HG02678 (cell line): ENCODE data around the gene CGREF1.
"Not testable (repeated sequence)": the region's sequence is repeated elsewhere in the genome, so short reads cannot be mapped to it uniquely, and the experiment has no call there.

Experiments used
- ATAC-seq: cut with Tn5 transposase; IDR thresholded peaks from one replicate; pipeline ENCODE4 v1.9.1; 2021; ENCODE audit warnings: mild to moderate bottlenecking, moderate library complexity; ENCODE audit not compliant: unreplicated experiment

The CGREF1 gene

GRCh38 chr2:27138111-27138510 is 19.2 kb upstream of the CGREF1 start:
- ATAC-seq = no peak

GRCh38 chr2:27137322-27137935 is 18.5 kb upstream of the CGREF1 start:
- ATAC-seq = no peak

GRCh38 chr2:27136751-27137150 is 17.8 kb upstream of the CGREF1 start:
- ATAC-seq = no peak

GRCh38 chr2:27135478-27135955 is 16.6 kb upstream of the CGREF1 start:
- no peak for ATAC-seq

GRCh38 chr2:27134781-27135477 is 16.0 kb upstream of the CGREF1 start:
- no peak for ATAC-seq

- peak; percentile 90 for ATAC-seq
These were observed 15.2 kb upstream of the CGREF1 start, which contains the start of gene PREB for GRCh38 chr2:27133905-27134780. PREB (minus strand) TSS chr2:27134636; CDS start chr2:27134421, 215 bp downstream.

- no peak for ATAC-seq
These were observed 14.4 kb upstream of the CGREF1 start for GRCh38 chr2:27133195-27133875.

GRCh38 chr2:27131429-27131828 is 12.5 kb upstream of the CGREF1 start:
- ATAC-seq = no peak

GRCh38 chr2:27130396-27130795 is 11.5 kb upstream of the CGREF1 start:
- no peak for ATAC-seq

- no peak for ATAC-seq
These were observed 10.0 kb upstream of the CGREF1 start for GRCh38 chr2:27128668-27129571.

- no peak for ATAC-seq
These were observed 9.1 kb upstream of the CGREF1 start for GRCh38 chr2:27127883-27128667.

- no peak for ATAC-seq
These were observed 7.4 kb upstream of the CGREF1 start for GRCh38 chr2:27126252-27126710.

- no peak for ATAC-seq
These were observed 6.2 kb upstream of the CGREF1 start for GRCh38 chr2:27125104-27125503.

- no peak for ATAC-seq
These were observed 4.6 kb upstream of the CGREF1 start, which contains the start of gene ABHD1 for GRCh38 chr2:27123302-27124150. ABHD1 (plus strand) TSS chr2:27123815; CDS start chr2:27123949, 134 bp downstream.

- no peak for ATAC-seq
These were observed 3.9 kb upstream of the CGREF1 start for GRCh38 chr2:27122791-27123190.

- no peak for ATAC-seq
These were observed 3.0 kb upstream of the CGREF1 start for GRCh38 chr2:27121906-27122305.

GRCh38 chr2:27119330-27119670 is 372 bp upstream of the CGREF1 start:
- not testable (repeated sequence) for ATAC-seq

GRCh38 chr2:27117995-27118524 is 868 bp downstream of the CGREF1 start:
- ATAC-seq = no peak
